AG04449 (cell line): ENCODE results near the gene MED10.

Experiments
- CTCF ChIA-PET: fragments of 350-600 bp; formaldehyde crosslinking; extraction: SDS; loops from one replicate; lab custom pipeline; 2021; ENCODE audit warnings: antibody characterized with exemption; lab: Yijun Ruan, JAX
- POLR2A ChIA-PET: fragments of 400-600, 350-600 bp; formaldehyde crosslinking; extraction: SDS; loops from one replicate; lab custom pipeline; 2020; ENCODE audit warnings: antibody characterized with exemption, inconsistent platforms; lab: Yijun Ruan, JAX
- DNase-seq: peaks from one replicate; pipeline ENCODE4 v3.0.0-alpha.2; 2010; ENCODE audit warnings: low read depth, low spot score
- H3K4me3 ChIP-seq: 2 replicates; pipeline ENCODE4 v1.5.1; 2011; ENCODE audit warnings: low read depth, mild to moderate bottlenecking, control low read depth, low read length
- CTCF ChIP-seq: IDR thresholded peaks from one replicate; pipeline ENCODE4 v1.5.1; 2011; ENCODE audit warnings: mild to moderate bottlenecking, moderate library complexity, low read length, control low read depth, inconsistent platforms; ENCODE audit not compliant: insufficient read depth; ENCODE audit errors: missing control alignments

MED10 gene

GRCh38 chr5:6392561-6392960 is 14.2 kb upstream of the MED10 start:
- no peak for DNase-seq
- POLR2A ChIA-PET, result no interaction called here
- CTCF ChIA-PET, result no interaction called here
- TF ChIP-seq CTCF, result no peak
- no peak overlapping the region for H3K4me3 ChIP-seq

- POLR2A ChIA-PET, result no interaction called here
- CTCF ChIA-PET, result no interaction called here
- no peak for DNase-seq
- no peak for TF ChIP-seq CTCF
- no peak overlapping the region for H3K4me3 ChIP-seq
Measured at GRCh38 chr5:6391151-6391550, 12.8 kb upstream of the MED10 start.

- ChIA-PET POLR2A (no interaction called here), CTCF (no interaction called here)
- DNase-seq, result no peak
- H3K4me3 ChIP-seq, result no peak overlapping the region
- no peak for TF ChIP-seq CTCF
Measured at GRCh38 chr5:6389946-6390530, 11.7 kb upstream of the MED10 start.

GRCh38 chr5:6389397-6389796 is 11.1 kb upstream of the MED10 start:
- no peak for TF ChIP-seq CTCF
- POLR2A ChIA-PET, result no interaction called here
- CTCF ChIA-PET, result no interaction called here
- no peak for DNase-seq
- no peak overlapping the region for H3K4me3 ChIP-seq

- no peak for DNase-seq
- ChIA-PET CTCF (interaction anchor here (0.6 kb wide), 1 partner anchor 88 kb away, joined by 3 read pairs; no protein-coding TSS in a partner anchor), POLR2A (no interaction called here)
- no peak overlapping the region for H3K4me3 ChIP-seq
- TF ChIP-seq CTCF, result no peak
Measured at GRCh38 chr5:6387970-6388369, 9.6 kb upstream of the MED10 start.

GRCh38 chr5:6386271-6386670 is 7.9 kb upstream of the MED10 start:
- ChIA-PET CTCF (no interaction called here), POLR2A (no interaction called here)

More at GRCh38 chr5:6386271-6386670, 7.9 kb upstream of the MED10 start:
- TF ChIP-seq CTCF, result no peak
- no peak overlapping the region for H3K4me3 ChIP-seq
- no peak for DNase-seq
